Heart right ventricle (tissue), 16 donors: ENCODE data around the gene ATP5ME. TPM values are rescaled to one million over a fixed set of nuclear protein-coding genes. Genes with fewer than 3 reads are reported as not detected.

Source experiments
- ATAC-seq, 8 donors: fragments of 200-7000 bp; cut with Tn5 transposase; one replicate each; pipeline ENCODE4 v1.9.1; 2020; ENCODE audit warnings: mild to moderate bottlenecking in 8 of 8, moderate library complexity in 8 of 8, moderate number of reproducible peaks in 1 of 8
- DNase-seq, 2 donors: peaks; one replicate each; pipeline ENCODE4 v3.0.0-alpha.2; 2020
- H3K27ac ChIP-seq, 10 donors: fragments of 200-600 bp; sonication (generic) in 2 of 10; one replicate each; pipeline versions ENCODE4 v1.5.0 to v1.8.0; 2020 to 2022; ENCODE audit warnings: mild to moderate bottlenecking in 3 of 10
- H3K27me3 ChIP-seq, 7 donors: fragments of 200-600 bp; one replicate each; pipeline ENCODE4 v1.8.0; 2021 to 2022; ENCODE audit warnings: mild to moderate bottlenecking in 2 of 7
- H3K36me3 ChIP-seq, 9 donors: fragments of 200-600 bp; sonication (generic) in 1 of 9; one replicate each; pipeline versions ENCODE4 v1.5.0 to v1.8.0; 2020 to 2022; ENCODE audit warnings: mild to moderate bottlenecking in 2 of 9
- H3K4me1 ChIP-seq, 9 donors: fragments of 200-600 bp; sonication (generic) in 1 of 9; one replicate each; pipeline versions ENCODE4 v1.5.0 to v1.8.0; 2020 to 2022; ENCODE audit warnings: mild to moderate bottlenecking in 4 of 9
- H3K4me3 ChIP-seq, 10 donors: fragments of 200-600 bp; sonication (generic) in 2 of 10; one replicate each; pipeline versions ENCODE4 v1.5.0 to v1.8.0; 2020 to 2022; ENCODE audit warnings: mild to moderate bottlenecking in 7 of 10, moderate library complexity in 2 of 10
- H3K9me3 ChIP-seq, 11 donors: fragments of 200-600 bp in 10 of 11; sonication (generic) in 2 of 11; one replicate each; pipeline versions ENCODE4 v1.5.0 to v1.8.0; 2013 to 2022; ENCODE audit warnings: mild to moderate bottlenecking in 2 of 11, control low read depth in 1 of 11, moderate library complexity in 1 of 11
- WGBS, 2 donors: extraction: QIAGEN DNeasy Blood & Tissue Kit; methylation state at CpG; one replicate each; pipeline ENCODE4 v1.1.7; 2013; ENCODE audit warnings: inconsistent platforms in 1 of 2; 5-methylcytosine and 5-hydroxymethylcytosine counted together
- intact Hi-C, 10 donors: fragments of 100-400 bp; cut with DNase I; formaldehyde crosslinking; loops; one replicate each; pipeline versions ENCODE4 v1.11.1 to v1.14.2; 2022
- polyA plus RNA-seq, 2 donors: library from polyadenylated mRNA; stranded (reverse); fragments of 200-250 nt; gene quantifications; one replicate each; pipeline ENCODE4 v1.2.3, GENCODE V29; 2013
- total RNA-seq, 10 donors: library from RNA; stranded (reverse); fragmentation: NEBNext Ultra II Directional in 3 of 10; extraction: Animal tissue kit (Norgen Biotek cat#: 25700) in 3 of 10; gene quantifications; one replicate each; pipeline versions ENCODE4 v1.2.1 to v1.2.4, GENCODE V29; 2021 to 2023
- TF ChIP-seq, protein P1 (sequence below), 9 donors: fragments of 200-600 bp; sonication (generic) in 2 of 9; IDR thresholded peaks; one replicate each; pipeline versions ENCODE4 v1.5.0 to v1.8.0; 2021 to 2022; ENCODE audit warnings: antibody characterized with exemption in 9 of 9, mild to moderate bottlenecking in 5 of 9, moderate library complexity in 1 of 9
- donor health status: Arrhythmogenic right ventricular cardiomyopathy.
- donor health status: ischemic (EF 13 %, LVEDD 7.1; RV severe dilation, severe dysfunction).
- donor health status: healthy with polysubstance abuse.
- donor health status: DM: no; HTN: yes; CAD: no.
- donor health status: DM: no; HTN: no; CAD: no.
- donor health status: ischemic (EF 25% LVEDD 6.9; RV normal size, moderate dysfunction).
- donor health status: ischemic (EF 25% LVEDD 5.7; RV mildly dilated, moderate dysfunction).
- donor health status: healthy.
- donor health status: DM: yes; HTN: yes; CAD: no.
- donor health status: Ischemic cardiomyopathy.
- donor health status: ischemic (EF 35%, LVEDD 5.7; RV mildly dilated, moderate dysfunction).
- donor health status: nonischemic (EF 11% LVEDD 7.7; RV severe dilation, severe dysfunction).
- donor health status: DM: yes; HTN: yes; CAD: no.
- donor health status: PGD.
- donor health status: ischemic (EF 29% LVEDD 5.4; RV normal size, mild dysfunction).
- donor health status: nonischemic (EF 23%, LVEDD 6.1; RV moderate dilation, normal function).

Gene ATP5ME
- total and polyA plus RNA-seq, 12 donors: 651 to 4,239 (median 1,012) TPM

GRCh38 chr4:666822-667544 lies 7.1 kb downstream of the ATP5ME start:
- DNase-seq (no peak), ATAC-seq (peak in 1 of 8 donors; percentile 2)
- Histone ChIP-seq H3K36me3 (peaks cover 0 to 20% (median 10%) of the 10 kb centered on the region in 9 donors), H3K27me3 (peaks cover 0 to 17% (median 2%) of the 10 kb centered on the region in 7 donors), H3K4me3 (no peak overlapping the region), H3K4me1 (peaks cover 0 to 19% (median 8%) of the 10 kb centered on the region in 9 donors), H3K9me3 (no peaks in the 10 kb centered on the region), H3K27ac (no peak overlapping the region)
- WGBS, 2 donors: 82 to 90% methylated on average over 28 of the region's 28 CpGs
- TF ChIP-seq, protein P1, sequence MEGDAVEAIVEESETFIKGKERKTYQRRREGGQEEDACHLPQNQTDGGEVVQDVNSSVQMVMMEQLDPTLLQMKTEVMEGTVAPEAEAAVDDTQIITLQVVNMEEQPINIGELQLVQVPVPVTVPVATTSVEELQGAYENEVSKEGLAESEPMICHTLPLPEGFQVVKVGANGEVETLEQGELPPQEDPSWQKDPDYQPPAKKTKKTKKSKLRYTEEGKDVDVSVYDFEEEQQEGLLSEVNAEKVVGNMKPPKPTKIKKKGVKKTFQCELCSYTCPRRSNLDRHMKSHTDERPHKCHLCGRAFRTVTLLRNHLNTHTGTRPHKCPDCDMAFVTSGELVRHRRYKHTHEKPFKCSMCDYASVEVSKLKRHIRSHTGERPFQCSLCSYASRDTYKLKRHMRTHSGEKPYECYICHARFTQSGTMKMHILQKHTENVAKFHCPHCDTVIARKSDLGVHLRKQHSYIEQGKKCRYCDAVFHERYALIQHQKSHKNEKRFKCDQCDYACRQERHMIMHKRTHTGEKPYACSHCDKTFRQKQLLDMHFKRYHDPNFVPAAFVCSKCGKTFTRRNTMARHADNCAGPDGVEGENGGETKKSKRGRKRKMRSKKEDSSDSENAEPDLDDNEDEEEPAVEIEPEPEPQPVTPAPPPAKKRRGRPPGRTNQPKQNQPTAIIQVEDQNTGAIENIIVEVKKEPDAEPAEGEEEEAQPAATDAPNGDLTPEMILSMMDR (IDR thresholded peaks at IDR 0.05): no peak
- intact Hi-C loops: no loop called here

GRCh38 chr4:666436-666810 lies 7.7 kb downstream of the ATP5ME start:
- no peak for DNase-seq
- no peak for ATAC-seq
- Histone ChIP-seq H3K4me1 (peaks cover 0 to 19% (median 8%) of the 10 kb centered on the region in 9 donors), H3K36me3 (peaks cover 0 to 14% (median 6%) of the 10 kb centered on the region in 9 donors), H3K27ac (no peak overlapping the region), H3K9me3 (no peaks in the 10 kb centered on the region), H3K4me3 (no peak overlapping the region), H3K27me3 (peaks cover 0 to 17% (median 2%) of the 10 kb centered on the region in 7 donors)
- TF ChIP-seq, protein P1 (IDR thresholded peaks at IDR 0.05): no peak
- 82 to 85% methylated on average over 22 of the region's 22 CpGs for WGBS, 2 donors
- intact Hi-C loops: no loop called here

DNA sequence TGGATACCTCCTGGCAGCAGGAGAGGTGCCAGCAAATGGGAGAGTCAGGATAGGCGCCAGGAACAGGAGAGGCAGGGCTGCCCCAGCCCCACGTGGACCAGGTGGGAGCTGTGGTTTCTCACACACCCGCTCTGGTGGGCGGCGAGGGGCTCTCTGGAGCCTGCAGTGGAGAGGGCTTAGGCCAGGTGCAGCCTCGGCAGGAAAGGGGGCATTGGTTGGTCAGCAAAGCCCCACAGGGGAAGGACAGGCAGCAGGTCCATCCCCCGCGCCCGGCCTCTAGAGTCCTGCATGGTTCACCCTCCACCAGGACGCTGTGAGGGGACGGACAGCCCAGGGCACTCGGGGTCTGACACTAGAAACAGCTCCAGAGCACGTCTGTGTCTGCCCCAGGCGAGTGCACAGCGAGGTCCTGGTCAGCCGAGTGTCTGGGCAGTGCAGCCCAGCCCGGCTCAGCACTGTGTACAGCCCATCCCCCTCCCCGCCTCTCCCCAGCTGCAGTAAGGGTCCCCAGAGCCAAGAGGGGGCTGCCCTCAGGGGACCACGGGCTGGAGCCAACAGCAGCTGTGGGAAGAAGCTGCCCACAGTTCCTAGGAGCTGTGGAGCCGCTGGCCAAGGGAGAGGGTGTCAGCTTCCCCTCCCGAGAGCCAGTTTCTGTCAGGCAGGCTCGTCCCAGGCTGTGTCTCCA lies 8.2 kb downstream of the ATP5ME start:
- ATAC-seq (peak in 2 of 8 donors; percentile 14), DNase-seq (no peak)
- Histone ChIP-seq H3K27ac (no peak overlapping the region), H3K36me3 (peaks cover 0 to 9% (median 4%) of the 10 kb centered on the region in 9 donors), H3K4me3 (no peak overlapping the region), H3K27me3 (peaks cover 0 to 17% (median 2%) of the 10 kb centered on the region in 7 donors), H3K9me3 (no peaks in the 10 kb centered on the region), H3K4me1 (peaks cover 0 to 19% (median 8%) of the 10 kb centered on the region in 9 donors)
- intact Hi-C loops: no loop called here
- WGBS, 2 donors: 65 to 67% methylated on average over 22 of the region's 22 CpGs
- TF ChIP-seq, protein P1 (IDR thresholded peaks at IDR 0.05): no peak

DNA sequence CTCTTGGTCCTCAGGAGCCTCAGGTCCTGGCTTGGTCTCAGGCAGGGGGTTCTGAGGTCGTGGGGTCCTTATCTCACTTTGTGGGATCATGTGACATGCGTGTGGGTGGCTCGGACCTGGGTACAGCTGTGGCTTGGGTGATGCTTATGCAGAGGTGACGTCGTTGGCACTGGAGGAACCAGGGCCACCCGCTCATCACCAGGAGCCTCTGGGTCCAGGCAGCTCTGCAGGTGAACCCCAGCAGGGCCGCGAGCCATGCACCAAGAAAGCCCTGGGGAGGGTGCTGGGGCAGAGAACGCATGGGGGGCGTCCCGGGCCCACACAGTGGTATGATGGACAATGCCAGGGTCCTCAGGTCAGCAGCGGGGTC lies 8.7 kb downstream of the ATP5ME start:
- intact Hi-C loops: no loop called here
- no peak for ATAC-seq
- Histone ChIP-seq H3K27ac (no peak overlapping the region), H3K4me1 (peaks cover 0 to 19% (median 8%) of the 10 kb centered on the region in 9 donors), H3K4me3 (no peak overlapping the region), H3K27me3 (peaks cover 0 to 17% (median 2%) of the 10 kb centered on the region in 7 donors), H3K36me3 (peaks cover 0 to 4% (median 0%) of the 10 kb centered on the region in 9 donors), H3K9me3 (no peaks in the 10 kb centered on the region)
- 88 to 89% methylated on average over 12 of the region's 12 CpGs for WGBS, 2 donors
- TF ChIP-seq, protein P1 (IDR thresholded peaks at IDR 0.05): no peak
- no peak for DNase-seq
